A673 (cell line): ENCODE data around the gene VIM.

ENCODE experiments used
- CTCF ChIP-seq: fragments of 300-800, 200-600 bp; sonication (generic); conservative IDR thresholded peaks from 2 replicates; pipeline ENCODE4 v1.5.1; 2017; ENCODE audit warnings: low read depth, mild to moderate bottlenecking, antibody characterized with exemption, low read length, moderate library complexity, mixed read lengths
- EZH2 ChIP-seq: fragments of 200-600 bp; sonication (generic); IDR thresholded peaks from 2 replicates; pipeline ENCODE4 v1.6.1; 2017; ENCODE audit warnings: borderline replicate concordance, low read depth, mild to moderate bottlenecking, mixed read lengths, antibody characterized with exemption, low read length; ENCODE audit not compliant: poor library complexity, severe bottlenecking

GRCh38 chr10:17206210-17206709 lies 21.8 kb upstream of the VIM start:
- no peak for TF ChIP-seq CTCF
- TF ChIP-seq EZH2: no peak
